ENCODE data around the gene EIF2S2. TPM values are rescaled to one million over a fixed set of nuclear protein-coding genes. Genes with fewer than 3 reads are reported as not detected.

EIF2S2 gene
- total and polyA plus RNA-seq, 2 experiments from 2014 or later: 109 to 138 TPM

GRCh38 chr20:34041226-34041625 is 70.8 kb downstream of the EIF2S2 start:
- Histone ChIP-seq H3K27ac (no peak overlapping the region), H3K4me1 (ENCODE audit: insufficient read depth) (peaks cover 17% of the 10 kb centered on the region), H3K27me3 (replicated peaks; ENCODE audit: insufficient read depth) (no peaks in the 10 kb centered on the region), H3K4me3 (no peak overlapping the region), H3K9me2 (ENCODE audit: insufficient read depth) (no peaks in the 10 kb centered on the region), H4K20me1 (ENCODE audit: insufficient read depth) (peaks cover 17% of the 10 kb centered on the region; the same call in 1 of the 2 replicates), H3F3A (ENCODE audit: insufficient read depth) (peaks cover 8% of the 10 kb centered on the region; the same call in 1 of the 2 replicates), H3K9ac (no peak overlapping the region), H3K4me2 (ENCODE audit: unreplicated experiment) (no peak overlapping the region), H2AFZ (no peak overlapping the region), H3K9me3 (ENCODE audit: low read depth) (no peaks in the 10 kb centered on the region), H3K36me3 (ENCODE audit: low read depth) (no peaks in the 10 kb centered on the region), H3K79me2 (ENCODE audit: insufficient read depth) (peaks cover 100% of the 10 kb centered on the region)
- 86 to 91% methylated on average over 4 of the region's 4 CpGs for WGBS, 2 experiments (ENCODE audit: low coverage in 1 of 2, low lambda C conversion rate in 2 of 2, missing lambda C conversion rate in 2 of 2)
- in situ Hi-C loops (cut with MboI): no loop called here
- DNase-seq: no peak
- TF ChIP-seq EZH2phosphoT487 (IDR thresholded peaks at IDR 0.05; ENCODE audit: insufficient read depth, low read depth) (no peak), EZH2 (IDR thresholded peaks at IDR 0.05; ENCODE audit: insufficient read depth, poor library complexity, severe bottlenecking) (no peak)

GRCh38 chr20:34040300-34040995 is 71.6 kb downstream of the EIF2S2 start:
- Histone ChIP-seq H3K27me3 (replicated peaks; ENCODE audit: insufficient read depth) (no peaks in the 10 kb centered on the region), H3K27ac (no peak overlapping the region), H3K79me2 (ENCODE audit: insufficient read depth) (peaks cover 100% of the 10 kb centered on the region), H3K4me2 (ENCODE audit: unreplicated experiment) (no peak overlapping the region), H3K9ac (no peak overlapping the region), H3K4me3 (no peak overlapping the region), H2AFZ (no peak overlapping the region), H3F3A (ENCODE audit: insufficient read depth) (peaks cover 10% of the 10 kb centered on the region; the same call in 1 of the 2 replicates), H3K36me3 (ENCODE audit: low read depth) (no peaks in the 10 kb centered on the region), H3K9me2 (ENCODE audit: insufficient read depth) (no peaks in the 10 kb centered on the region), H4K20me1 (ENCODE audit: insufficient read depth) (peaks cover 21% of the 10 kb centered on the region; the same call in 1 of the 2 replicates), H3K9me3 (ENCODE audit: low read depth) (no peaks in the 10 kb centered on the region), H3K4me1 (ENCODE audit: insufficient read depth) (peaks cover 17% of the 10 kb centered on the region)
- WGBS, 2 experiments (ENCODE audit: low coverage in 1 of 2, low lambda C conversion rate in 2 of 2, missing lambda C conversion rate in 2 of 2): 48 to 50% methylated on average over 9 of the region's 9 CpGs
- no peak for TF ChIP-seq EZH2 (IDR thresholded peaks at IDR 0.05; ENCODE audit: insufficient read depth, poor library complexity, severe bottlenecking)
- TF ChIP-seq EZH2phosphoT487 (IDR thresholded peaks at IDR 0.05; ENCODE audit: insufficient read depth, low read depth): no peak
- no peak for DNase-seq
- in situ Hi-C loops (cut with MboI): no loop called here

Small RNA genes lying within 50 kb of the gene (microRNA-seq; reads per million reads assigned to microRNA genes)
- not detected for gene MIR4755 (ENCODE audit: borderline number of aligned reads)

Small RNA genes lying within 50 kb of the gene (small RNA-seq; reads per million reads assigned to genes)
- not detected for gene MIR4755 (ENCODE audit: low read depth, low replicate concordance)

Other genes with a start within 250 kb of the EIF2S2 start
- gene RALY, start 118.3 kb downstream of the EIF2S2 start, total RNA-seq (2014; rRNA removed; shearing (Covaris generic)): 65.4 and 66.3 TPM in 2 replicates
- 107 and 113 TPM in 2 replicates for gene RALY, start 118.3 kb downstream of the EIF2S2 start, polyA plus RNA-seq (2016; fragmentation: Nextera tagmentation; extraction: Ambion mirVana)
- gene ASIP, start 129.2 kb upstream of the EIF2S2 start, total RNA-seq (2014; rRNA removed; shearing (Covaris generic)): not detected in 2 replicates
- not detected in 2 replicates for gene ASIP, start 129.2 kb upstream of the EIF2S2 start, polyA plus RNA-seq (2016; fragmentation: Nextera tagmentation; extraction: Ambion mirVana)
- gene AHCY, start 191.1 kb upstream of the EIF2S2 start, total RNA-seq (2014; rRNA removed; shearing (Covaris generic)): 82.6 and 115 TPM in 2 replicates
- 53.7 and 53.8 TPM in 2 replicates for gene AHCY, start 191.1 kb upstream of the EIF2S2 start, polyA plus RNA-seq (2016; fragmentation: Nextera tagmentation; extraction: Ambion mirVana)

Measured in GM23248 (cell line).